Ishikawa (cell line): ENCODE measurements around the gene ASB16.

Source experiments
- CEBPB ChIP-seq: IDR thresholded peaks from 2 replicates; pipeline ENCODE4 v1.6.1; 2012
- CREB1 ChIP-seq: IDR thresholded peaks from 2 replicates; pipeline ENCODE4 v1.6.1; 2012; ENCODE audit warnings: low read depth
- EGR1 ChIP-seq: IDR thresholded peaks from 2 replicates; pipeline ENCODE4 v1.6.1; 2012
- EP300 ChIP-seq: IDR thresholded peaks from 2 replicates; pipeline ENCODE4 v1.6.1; 2012; ENCODE audit warnings: borderline replicate concordance
- FOXM1 ChIP-seq: IDR thresholded peaks from 2 replicates; pipeline ENCODE4 v1.6.1; 2012; ENCODE audit warnings: low read depth, borderline replicate concordance
- NFIC ChIP-seq: IDR thresholded peaks from 2 replicates; pipeline ENCODE4 v1.6.1; 2012
- RAD21 ChIP-seq: IDR thresholded peaks from 2 replicates; pipeline ENCODE4 v1.6.1; 2012; ENCODE audit warnings: low read depth
- TAF1 ChIP-seq: IDR thresholded peaks from 2 replicates; pipeline ENCODE4 v1.6.1; 2012; ENCODE audit warnings: low read depth, mild to moderate bottlenecking
- TCF12 ChIP-seq: IDR thresholded peaks from 2 replicates; pipeline ENCODE4 v1.6.1; 2012; ENCODE audit warnings: low read depth
- TEAD4 ChIP-seq: IDR thresholded peaks from 2 replicates; pipeline ENCODE4 v1.6.1; 2012
- YY1 ChIP-seq: IDR thresholded peaks from 2 replicates; pipeline ENCODE4 v1.6.1; 2012; ENCODE audit warnings: low read depth
- ZBTB7A ChIP-seq: IDR thresholded peaks from 2 replicates; pipeline ENCODE4 v1.6.1; 2012; ENCODE audit warnings: low read depth
- TF ChIP-seq, protein P1 (sequence below): IDR thresholded peaks from 2 replicates; pipeline ENCODE4 v1.6.1; 2012
- TF ChIP-seq, protein P2 (sequence below): IDR thresholded peaks from 2 replicates; pipeline ENCODE4 v1.6.1; 2012
- TF ChIP-seq, protein P3 (sequence below): IDR thresholded peaks from 2 replicates; pipeline ENCODE4 v1.6.1; 2012; ENCODE audit warnings: low read depth, mild to moderate bottlenecking

Gene ASB16

DNA sequence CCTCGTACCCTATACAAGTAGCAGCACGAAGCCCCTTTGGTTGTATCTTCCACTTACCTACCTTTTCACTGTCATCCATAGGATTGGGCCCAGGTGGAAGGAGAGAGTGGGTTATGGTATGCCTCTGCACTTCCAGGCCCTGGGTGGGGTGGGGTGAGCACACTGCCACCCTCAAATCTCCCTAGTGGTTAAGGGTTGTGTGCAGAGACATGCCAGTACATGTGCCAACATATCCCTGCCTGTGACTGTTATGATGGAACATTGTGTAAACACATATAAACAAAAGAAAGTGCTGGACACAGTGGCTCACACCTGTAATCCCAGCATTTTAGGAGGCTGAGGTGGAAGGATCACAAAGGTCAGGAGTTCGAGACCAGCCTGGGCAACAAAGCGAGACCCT lies 17.6 kb upstream of the ASB16 start:
- TF ChIP-seq TEAD4 (no peak), EP300 (no peak), RAD21 (no peak), CREB1 (no peak), NFIC (no peak)
- TF ChIP-seq, protein P1, sequence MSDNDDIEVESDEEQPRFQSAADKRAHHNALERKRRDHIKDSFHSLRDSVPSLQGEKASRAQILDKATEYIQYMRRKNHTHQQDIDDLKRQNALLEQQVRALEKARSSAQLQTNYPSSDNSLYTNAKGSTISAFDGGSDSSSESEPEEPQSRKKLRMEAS = no peak

DNA sequence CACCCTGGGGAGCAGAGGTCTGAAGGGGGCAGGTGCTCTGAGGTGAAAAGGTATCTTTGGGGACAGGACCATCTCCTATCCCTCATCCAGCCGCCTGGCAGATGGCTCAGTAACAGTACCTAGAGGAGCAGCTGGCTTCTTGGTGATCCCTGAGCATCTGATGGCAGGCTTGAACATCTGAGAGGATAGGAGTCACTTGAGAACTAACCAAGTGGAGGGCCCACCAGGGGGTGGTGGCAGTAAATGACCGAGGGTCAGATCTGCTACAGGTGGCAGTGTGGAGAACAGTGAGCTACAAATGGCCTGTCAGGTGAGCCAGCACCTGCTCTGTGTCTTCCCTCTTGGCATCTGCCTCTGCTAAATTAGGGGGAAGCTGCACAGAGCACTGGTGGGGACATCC lies 15.0 kb upstream of the ASB16 start:
- no peak for TF ChIP-seq ZBTB7A
- TF ChIP-seq FOXM1 = no peak
- TF ChIP-seq EP300 = no peak
- no peak for TF ChIP-seq YY1
- TF ChIP-seq NFIC = no peak
- TF ChIP-seq, protein P1 = no peak
- no peak for TF ChIP-seq CEBPB
- TF ChIP-seq, protein P2, sequence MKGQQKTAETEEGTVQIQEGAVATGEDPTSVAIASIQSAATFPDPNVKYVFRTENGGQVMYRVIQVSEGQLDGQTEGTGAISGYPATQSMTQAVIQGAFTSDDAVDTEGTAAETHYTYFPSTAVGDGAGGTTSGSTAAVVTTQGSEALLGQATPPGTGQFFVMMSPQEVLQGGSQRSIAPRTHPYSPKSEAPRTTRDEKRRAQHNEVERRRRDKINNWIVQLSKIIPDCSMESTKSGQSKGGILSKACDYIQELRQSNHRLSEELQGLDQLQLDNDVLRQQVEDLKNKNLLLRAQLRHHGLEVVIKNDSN = no peak
- no peak for TF ChIP-seq TEAD4

- TF ChIP-seq CREB1 (no peak), YY1 (no peak), ZBTB7A (no peak), EP300 (no peak), RAD21 (no peak), EGR1 (no peak), TCF12 (no peak), TAF1 (no peak)
- TF ChIP-seq, protein P2 = no peak
- TF ChIP-seq, protein P3, sequence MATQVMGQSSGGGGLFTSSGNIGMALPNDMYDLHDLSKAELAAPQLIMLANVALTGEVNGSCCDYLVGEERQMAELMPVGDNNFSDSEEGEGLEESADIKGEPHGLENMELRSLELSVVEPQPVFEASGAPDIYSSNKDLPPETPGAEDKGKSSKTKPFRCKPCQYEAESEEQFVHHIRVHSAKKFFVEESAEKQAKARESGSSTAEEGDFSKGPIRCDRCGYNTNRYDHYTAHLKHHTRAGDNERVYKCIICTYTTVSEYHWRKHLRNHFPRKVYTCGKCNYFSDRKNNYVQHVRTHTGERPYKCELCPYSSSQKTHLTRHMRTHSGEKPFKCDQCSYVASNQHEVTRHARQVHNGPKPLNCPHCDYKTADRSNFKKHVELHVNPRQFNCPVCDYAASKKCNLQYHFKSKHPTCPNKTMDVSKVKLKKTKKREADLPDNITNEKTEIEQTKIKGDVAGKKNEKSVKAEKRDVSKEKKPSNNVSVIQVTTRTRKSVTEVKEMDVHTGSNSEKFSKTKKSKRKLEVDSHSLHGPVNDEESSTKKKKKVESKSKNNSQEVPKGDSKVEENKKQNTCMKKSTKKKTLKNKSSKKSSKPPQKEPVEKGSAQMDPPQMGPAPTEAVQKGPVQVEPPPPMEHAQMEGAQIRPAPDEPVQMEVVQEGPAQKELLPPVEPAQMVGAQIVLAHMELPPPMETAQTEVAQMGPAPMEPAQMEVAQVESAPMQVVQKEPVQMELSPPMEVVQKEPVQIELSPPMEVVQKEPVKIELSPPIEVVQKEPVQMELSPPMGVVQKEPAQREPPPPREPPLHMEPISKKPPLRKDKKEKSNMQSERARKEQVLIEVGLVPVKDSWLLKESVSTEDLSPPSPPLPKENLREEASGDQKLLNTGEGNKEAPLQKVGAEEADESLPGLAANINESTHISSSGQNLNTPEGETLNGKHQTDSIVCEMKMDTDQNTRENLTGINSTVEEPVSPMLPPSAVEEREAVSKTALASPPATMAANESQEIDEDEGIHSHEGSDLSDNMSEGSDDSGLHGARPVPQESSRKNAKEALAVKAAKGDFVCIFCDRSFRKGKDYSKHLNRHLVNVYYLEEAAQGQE = no peak
These were observed 10.8 kb upstream of the ASB16 start for GRCh38 chr17:44159519-44160210.

DNA sequence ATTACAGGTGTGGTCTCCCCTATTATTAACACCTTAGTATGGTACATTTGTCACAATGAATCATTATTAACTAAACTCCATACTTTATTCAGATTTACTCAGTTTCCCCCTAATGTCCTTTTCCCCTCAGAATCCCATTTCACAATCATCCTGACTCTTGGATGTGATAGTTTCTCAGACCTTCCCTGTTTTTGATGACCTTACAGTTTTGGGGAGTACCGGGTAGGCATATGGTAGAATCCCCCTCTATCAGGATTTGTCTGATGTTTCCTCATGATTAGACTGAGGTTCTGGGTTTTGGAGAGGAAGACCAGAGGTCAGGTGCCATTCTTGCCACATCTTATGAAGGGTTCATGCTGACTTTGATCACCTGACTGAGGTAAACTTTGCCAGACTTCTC lies 6.0 kb upstream of the ASB16 start:
- TF ChIP-seq EGR1 (no peak), NFIC (no peak), CEBPB (no peak), CREB1 (no peak)
- TF ChIP-seq, protein P2 = no peak

DNA sequence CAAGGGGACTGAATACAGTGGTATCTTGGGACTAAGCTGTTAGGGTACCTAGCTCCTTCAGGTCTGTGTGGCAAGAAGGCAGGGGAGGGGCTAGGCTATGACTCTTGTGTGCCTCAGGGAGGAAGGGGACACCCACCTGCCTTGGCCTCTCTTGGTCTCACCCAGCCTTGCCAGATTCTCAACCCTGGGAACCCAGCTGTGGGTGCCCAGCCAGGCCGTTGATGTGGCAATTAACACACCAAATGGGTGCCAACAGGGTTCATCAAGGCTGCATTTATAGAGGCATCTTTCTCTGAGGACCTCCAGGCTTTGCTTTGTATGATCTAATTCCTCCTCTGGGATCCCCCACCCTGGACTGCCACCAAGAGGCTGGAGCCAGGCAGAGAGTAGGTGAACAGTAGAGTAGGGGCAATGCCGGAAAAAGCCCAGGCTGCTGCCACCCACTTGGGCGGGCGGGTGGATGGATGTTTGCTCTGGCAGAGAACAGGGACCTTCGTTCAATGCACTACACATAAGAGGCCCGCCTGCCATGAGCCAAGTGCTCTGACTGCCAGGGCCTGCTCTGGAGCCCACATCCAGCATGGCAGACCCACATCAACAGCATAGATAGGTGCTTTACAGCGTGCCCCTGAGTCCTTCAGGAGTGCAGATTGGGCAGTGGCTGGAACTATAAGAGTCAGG lies 3.2 kb upstream of the ASB16 start:
- TF ChIP-seq FOXM1 (no peak), EP300 (no peak), TCF12 (no peak), CEBPB (no peak), YY1 (no peak), TAF1 (no peak), NFIC (no peak), RAD21 (no peak), CREB1 (no peak), ZBTB7A (no peak), TEAD4 (no peak), EGR1 (no peak)
- TF ChIP-seq, protein P2 = no peak
- TF ChIP-seq, protein P1 = no peak
- TF ChIP-seq, protein P3 = no peak
